Esophagus muscularis mucosa (tissue), 4 donors: Measurements from ENCODE around the gene FTCD. TPM values are rescaled to one million over a fixed set of nuclear protein-coding genes. Genes with fewer than 3 reads are reported as not detected.

Source experiments
- DNase-seq: peaks from one replicate; pipeline ENCODE4 v3.0.0-alpha.2; 2017; ENCODE audit errors: extremely low spot score
- H3K27ac ChIP-seq, 4 donors: fragments of 200-600 bp; sonication (generic); replicated peaks in 1 of 4; 1 replicate in 3 of 4; 2 replicates in 1 of 4; pipeline ENCODE4 v1.5.1; 2016 to 2019; ENCODE audit warnings: mild to moderate bottlenecking in 1 of 4
- H3K27me3 ChIP-seq, 4 donors: fragments of 200-600 bp; sonication (generic); one replicate each; pipeline versions ENCODE4 v1.5.1 to v1.6.0; 2016 to 2019
- H3K36me3 ChIP-seq, 4 donors: fragments of 200-600 bp; sonication (generic); one replicate each; pipeline ENCODE4 v1.5.1; 2016 to 2019
- H3K4me1 ChIP-seq, 4 donors: fragments of 200-600 bp; sonication (generic); one replicate each; pipeline ENCODE4 v1.5.1; 2016 to 2019
- H3K4me3 ChIP-seq, 4 donors: fragments of 200-600 bp; sonication (generic); 1 replicate in 2 of 4; 2 replicates in 2 of 4; pipeline ENCODE4 v1.5.1; 2016 to 2019; ENCODE audit warnings: mild to moderate bottlenecking in 4 of 4, moderate library complexity in 1 of 4
- H3K9me3 ChIP-seq, 4 donors: fragments of 200-600 bp; sonication (generic); 1 replicate in 3 of 4; 2 replicates in 1 of 4; pipeline ENCODE4 v1.5.1; 2016 to 2019
- EP300 ChIP-seq: sonication (generic); formaldehyde crosslinking; IDR thresholded peaks from one replicate; pipeline ENCODE4 v1.6.1; 2017; ENCODE audit warnings: antibody characterized with exemption
- POLR2A ChIP-seq: fragments of 450-650 bp; IDR thresholded peaks from one replicate; pipeline ENCODE4 v1.6.1; 2017; ENCODE audit warnings: antibody characterized with exemption, moderate library complexity, mild to moderate bottlenecking, low read depth
- POLR2AphosphoS5 ChIP-seq, 2 donors: sonication (generic); formaldehyde crosslinking; IDR thresholded peaks; one replicate each; pipeline ENCODE4 v1.6.1; 2017; ENCODE audit warnings: antibody characterized with exemption in 2 of 2
- WGBS: methylation state at CpG from one replicate; pipeline ENCODE4 v1.1.5; 2018; 5-methylcytosine and 5-hydroxymethylcytosine counted together
- intact Hi-C: fragments of 100-400 bp; cut with DNase I; formaldehyde crosslinking; loops from one replicate; pipeline ENCODE4 v1.15.1; 2023
- total RNA-seq, 4 donors: library from RNA; depleted of rRNA; stranded (reverse); fragments of >200 nt; gene quantifications; one replicate each; pipeline versions ENCODE4 v1.1.0 to v1.2.1, GENCODE V29; 2016
- TF ChIP-seq, protein P1 (sequence below), 3 experiments: fragments of 200-600 bp in 2 of 3; fragments of 450-650 bp in 1 of 3; sonication (generic) in 2 of 3; IDR thresholded peaks; one replicate each; pipeline ENCODE4 v1.5.1; 2017 to 2019; ENCODE audit warnings: antibody characterized with exemption in 3 of 3, mild to moderate bottlenecking in 2 of 3, moderate library complexity in 1 of 3

The FTCD gene
- total RNA-seq, 4 donors from 2014 or later = 0.26 to 2.5 (median 1.2) TPM; not detected in 1

DNA sequence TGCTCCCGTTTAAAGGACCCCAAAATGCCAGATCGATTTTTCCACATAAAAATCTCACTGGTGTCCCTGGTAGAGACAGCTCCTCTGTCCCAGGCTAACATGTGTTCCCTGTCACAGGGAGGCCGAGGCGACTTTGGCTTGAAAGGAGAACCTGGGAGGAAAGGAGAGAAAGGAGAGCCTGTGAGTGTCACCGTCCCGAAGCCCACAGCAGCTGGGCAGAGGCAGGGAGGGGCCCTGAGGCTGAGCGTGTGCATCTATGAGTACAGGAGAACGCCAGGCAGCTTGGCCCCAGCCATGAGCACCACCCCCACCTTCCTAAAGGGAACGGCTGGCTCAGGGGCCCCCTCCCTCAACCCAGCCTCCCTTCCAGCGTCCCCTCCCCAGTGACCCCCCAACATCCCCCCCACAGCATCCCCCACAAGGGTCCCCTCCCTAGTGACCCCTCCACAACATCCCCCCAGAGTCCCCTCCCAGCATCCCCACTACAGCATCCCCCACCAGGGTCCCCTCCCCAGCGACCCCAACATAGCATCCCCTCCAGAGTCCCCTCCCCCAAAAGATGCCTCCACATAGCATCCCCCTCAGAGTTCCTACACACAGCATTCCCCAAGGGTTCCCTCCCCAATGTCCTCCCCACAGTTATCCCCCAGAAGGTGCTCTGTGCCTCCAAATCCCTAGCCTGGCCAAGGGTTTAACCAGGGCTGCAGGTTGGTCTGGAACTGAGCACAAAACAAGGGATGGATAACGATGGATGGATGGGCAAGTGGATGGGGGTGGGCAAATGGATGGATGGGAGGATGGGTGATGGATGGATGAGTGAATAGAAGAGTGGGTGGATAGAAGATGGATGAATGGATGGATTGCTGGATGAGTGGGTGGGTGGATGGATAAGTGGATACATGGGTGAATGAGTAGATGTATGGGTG, 32.4 kb downstream of the FTCD start:
- Histone ChIP-seq H3K36me3 (peaks cover 84 to 100% (median 95%) of the 10 kb centered on the region in 4 donors), H3K27me3 (no peaks in the 10 kb centered on the region)
- 94% methylated on average over 12 of the region's 12 CpGs for WGBS

DNA sequence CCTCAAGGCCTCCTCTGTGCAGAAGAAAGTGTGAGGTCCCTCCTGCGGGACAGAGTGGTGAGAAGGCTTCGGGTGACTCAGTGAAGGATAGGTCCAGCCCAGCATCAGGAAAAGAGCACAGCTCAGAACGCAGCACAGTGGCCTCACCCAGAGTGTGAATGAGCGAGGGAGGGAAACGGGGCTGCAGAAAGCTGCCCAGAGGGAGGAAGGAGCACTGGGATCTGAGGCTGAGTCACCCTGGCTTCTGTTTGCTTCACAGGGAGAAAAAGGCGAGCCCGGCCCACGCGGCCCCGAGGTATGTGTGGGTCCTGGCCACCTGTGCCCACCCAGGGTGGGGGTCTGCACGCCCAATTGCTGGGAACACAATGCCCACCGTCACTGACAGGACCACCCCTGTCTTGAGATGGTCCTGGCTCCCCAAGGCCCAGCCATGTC, 33.1 kb downstream of the FTCD start:
- peaks cover 87 to 100% (median 97%) of the 10 kb centered on the region in 4 donors for H3K36me3 ChIP-seq
- intact Hi-C loops = no loop called here
- no peak for DNase-seq
- H3K4me3 ChIP-seq = no peak overlapping the region
- WGBS = 93% methylated on average over 9 of the region's 12 CpGs
- no peaks in the 10 kb centered on the region for H3K9me3 ChIP-seq
- H3K27me3 ChIP-seq = no peaks in the 10 kb centered on the region
- H3K27ac ChIP-seq = peak overlapping the region; percentile 17 to 55 (median 26)
- H3K4me1 ChIP-seq = peaks cover 0 to 14% (median 6%) of the 10 kb centered on the region in 4 donors
- TF ChIP-seq POLR2AphosphoS5 (IDR thresholded peaks at IDR 0.05) (no peak), POLR2A (no peak), EP300 (no peak)
- TF ChIP-seq, protein P1, sequence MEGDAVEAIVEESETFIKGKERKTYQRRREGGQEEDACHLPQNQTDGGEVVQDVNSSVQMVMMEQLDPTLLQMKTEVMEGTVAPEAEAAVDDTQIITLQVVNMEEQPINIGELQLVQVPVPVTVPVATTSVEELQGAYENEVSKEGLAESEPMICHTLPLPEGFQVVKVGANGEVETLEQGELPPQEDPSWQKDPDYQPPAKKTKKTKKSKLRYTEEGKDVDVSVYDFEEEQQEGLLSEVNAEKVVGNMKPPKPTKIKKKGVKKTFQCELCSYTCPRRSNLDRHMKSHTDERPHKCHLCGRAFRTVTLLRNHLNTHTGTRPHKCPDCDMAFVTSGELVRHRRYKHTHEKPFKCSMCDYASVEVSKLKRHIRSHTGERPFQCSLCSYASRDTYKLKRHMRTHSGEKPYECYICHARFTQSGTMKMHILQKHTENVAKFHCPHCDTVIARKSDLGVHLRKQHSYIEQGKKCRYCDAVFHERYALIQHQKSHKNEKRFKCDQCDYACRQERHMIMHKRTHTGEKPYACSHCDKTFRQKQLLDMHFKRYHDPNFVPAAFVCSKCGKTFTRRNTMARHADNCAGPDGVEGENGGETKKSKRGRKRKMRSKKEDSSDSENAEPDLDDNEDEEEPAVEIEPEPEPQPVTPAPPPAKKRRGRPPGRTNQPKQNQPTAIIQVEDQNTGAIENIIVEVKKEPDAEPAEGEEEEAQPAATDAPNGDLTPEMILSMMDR (IDR thresholded peaks at IDR 0.05) = no peak

More for the DNA sequence above, 32.4 kb downstream of the FTCD start:
- Histone ChIP-seq H3K9me3 (no peaks in the 10 kb centered on the region), H3K27ac (peak overlapping the region; percentile 17 to 55 (median 26)), H3K4me1 (peaks cover 0 to 22% (median 11%) of the 10 kb centered on the region in 4 donors), H3K4me3 (no peak overlapping the region)
- DNase-seq = no peak
- TF ChIP-seq POLR2A (no peak), POLR2AphosphoS5 (IDR thresholded peaks at IDR 0.05) (no peak), EP300 (no peak)
- TF ChIP-seq, protein P1 (IDR thresholded peaks at IDR 0.05) = no peak
- intact Hi-C loops = no loop called here

DNA sequence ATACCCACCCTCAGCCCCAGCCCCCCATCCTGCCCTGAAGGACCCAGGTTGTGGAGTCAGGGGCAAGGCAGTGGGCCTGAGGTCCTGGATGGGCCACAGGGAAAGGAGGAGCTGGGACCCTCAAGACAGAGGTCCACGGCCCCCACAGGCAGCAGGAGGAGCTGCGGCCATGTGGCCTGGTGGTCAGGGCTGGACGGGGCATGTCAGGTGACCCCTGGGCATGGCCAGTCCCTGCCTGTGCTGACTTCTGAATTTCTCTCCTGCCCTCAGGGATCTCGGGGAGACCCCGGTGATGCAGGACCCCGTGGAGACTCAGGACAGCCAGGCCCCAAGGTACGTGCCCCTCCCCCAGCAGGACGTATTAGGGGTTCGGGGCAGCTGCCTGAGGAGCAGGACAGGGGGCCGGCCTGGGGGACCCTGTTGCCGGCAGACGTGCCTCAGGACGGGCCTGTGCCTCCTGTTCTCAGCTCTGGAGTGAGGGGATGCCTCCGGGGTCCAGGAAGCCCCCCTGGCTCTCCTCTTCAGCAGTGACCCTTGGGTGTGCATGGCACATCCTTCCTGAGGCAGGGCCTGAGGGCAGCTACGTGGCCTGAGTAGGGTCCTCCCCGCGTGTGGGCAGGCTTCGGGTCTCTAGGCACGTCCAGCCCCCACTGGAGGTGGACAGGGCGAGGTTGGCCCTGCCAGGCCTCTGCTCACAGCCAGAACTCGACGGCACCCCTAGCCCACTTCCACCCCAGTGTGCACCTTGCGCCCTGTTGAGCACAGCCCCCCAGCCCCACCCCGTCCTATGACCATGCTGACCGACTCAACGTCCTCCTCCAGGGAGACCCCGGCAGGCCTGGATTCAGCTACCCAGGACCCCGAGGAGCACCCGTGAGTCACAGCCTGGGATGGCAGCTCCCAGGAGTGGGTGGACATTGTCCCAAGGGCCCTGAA, 33.8 kb downstream of the FTCD start:
- 89% methylated on average over 5 of the region's 29 CpGs for WGBS
- peaks cover 0 to 9% (median 4%) of the 10 kb centered on the region in 4 donors for H3K4me1 ChIP-seq
- no peak overlapping the region for H3K4me3 ChIP-seq
- no peaks in the 10 kb centered on the region for H3K27me3 ChIP-seq
- no peak for DNase-seq
- H3K9me3 ChIP-seq = no peaks in the 10 kb centered on the region
- intact Hi-C loops = no loop called here
- H3K36me3 ChIP-seq = peaks cover 89 to 100% (median 97%) of the 10 kb centered on the region in 4 donors
- peak overlapping the region; percentile 17 to 55 (median 36) for H3K27ac ChIP-seq
- TF ChIP-seq POLR2A = no peak
- TF ChIP-seq, protein P1 (IDR thresholded peaks at IDR 0.05) = no peak
- no peak for TF ChIP-seq POLR2AphosphoS5 (IDR thresholded peaks at IDR 0.05)
- TF ChIP-seq EP300 = no peak

DNA sequence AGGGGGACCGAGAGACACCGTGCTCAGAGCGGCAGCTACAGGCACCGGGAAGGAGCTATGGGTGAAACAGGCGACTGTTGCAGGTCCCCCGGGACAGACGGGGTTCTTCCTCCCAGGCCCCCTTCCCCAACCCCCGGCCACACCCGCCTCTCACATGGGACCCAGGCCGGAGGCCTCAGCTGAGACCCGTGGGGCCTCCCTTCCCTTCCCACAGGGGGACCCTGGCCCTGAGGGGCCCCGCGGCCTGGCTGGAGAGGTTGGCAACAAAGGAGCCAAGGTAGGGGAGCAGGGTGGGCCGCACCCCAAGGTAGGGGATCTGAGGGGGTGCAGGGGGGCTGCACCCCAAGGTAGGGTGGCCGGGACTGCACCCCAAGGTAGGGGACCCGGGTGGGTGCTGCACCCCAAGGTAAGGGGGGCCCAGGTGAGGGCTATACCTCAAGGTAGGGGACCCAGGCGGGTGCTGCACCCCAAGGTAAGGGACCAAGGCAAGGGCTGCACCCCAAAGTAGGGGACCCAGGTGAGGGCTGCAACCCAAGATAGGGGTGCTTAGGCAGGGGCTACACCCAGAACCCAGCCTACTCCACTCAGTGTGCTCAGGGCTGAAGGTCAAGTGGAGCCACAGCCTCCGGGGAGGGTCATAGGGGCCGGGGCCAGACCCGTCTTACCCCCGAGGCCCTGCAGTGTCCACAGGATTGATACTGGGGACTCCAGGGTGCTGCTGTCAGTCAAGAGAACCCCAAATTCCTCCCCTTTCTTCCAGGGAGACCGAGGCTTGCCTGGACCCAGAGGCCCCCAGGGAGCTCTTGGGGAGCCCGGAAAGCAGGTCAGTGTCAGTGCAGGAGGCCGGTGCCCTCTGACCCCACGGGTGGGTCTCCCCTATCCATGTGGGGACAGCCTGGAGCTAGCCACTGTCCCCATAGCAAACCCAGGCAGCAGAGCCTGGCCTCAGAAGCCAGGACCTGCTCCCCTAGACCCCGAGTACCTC, 34.8 kb downstream of the FTCD start:
- Histone ChIP-seq H3K9me3 (no peaks in the 10 kb centered on the region), H3K27me3 (no peaks in the 10 kb centered on the region), H3K4me3 (no peak overlapping the region), H3K36me3 (peaks cover 90 to 100% (median 96%) of the 10 kb centered on the region in 4 donors), H3K4me1 (no peaks in the 10 kb centered on the region), H3K27ac (peak overlapping the region in 3 of 4 donors; percentile 30 to 55 (median 41))
- no peak for TF ChIP-seq POLR2A
- no peak for TF ChIP-seq EP300
- TF ChIP-seq POLR2AphosphoS5 (IDR thresholded peaks at IDR 0.05) = no peak
- TF ChIP-seq, protein P1 (IDR thresholded peaks at IDR 0.05) = no peak
- DNase-seq = no peak
- intact Hi-C loops = no loop called here
- WGBS = 93% methylated on average over 15 of the region's 26 CpGs
